Measurements from ENCODE around the gene ASB4. TPM values are rescaled to one million over a fixed set of nuclear protein-coding genes. Genes with fewer than 3 reads are reported as not detected.

Gene ASB4
- total RNA-seq, 1 experiment from 2014 or later, result not detected

- CTCF ChIA-PET, result interaction anchor here (1.0 to 1.4 kb wide), 2 partner anchors 152 to 159 kb away, joined by 4 to 17 read pairs; no protein-coding TSS in a partner anchor
- H3F3A ChIP-seq (ENCODE audit: low read length, unreplicated experiment), result no peaks in the 10 kb centered on the region
- H3K27ac ChIP-seq (ENCODE audit: low read length), result no peak overlapping the region
- ATAC-seq, result no peak
- TF ChIP-seq CTCF (conservative IDR thresholded peaks at IDR 0.05; ENCODE audit: low read depth, low read length) (no peak), EZH2 (IDR thresholded peaks at IDR 0.05; ENCODE audit: low read length, unreplicated experiment) (no peak), EZH2phosphoT487 (IDR thresholded peaks at IDR 0.05; ENCODE audit: borderline replicate concordance, low read length) (no peak)
- H3K27me3 ChIP-seq (ENCODE audit: low read length), result peaks cover 31% of the 10 kb centered on the region
- intact Hi-C loops (cut with micrococcal nuclease), result no loop called here
- BruUV-seq (replicated peaks), result no TSS peak
- 0 out of 2 replicates have a peak, but pooled peaks cover 4% of the 10 kb centered on the region for H3K4me1 ChIP-seq (ENCODE audit: insufficient read depth, low read length)
- H3K9me3 ChIP-seq (ENCODE audit: low read length), result no peaks in the 10 kb centered on the region
- H2AFZ ChIP-seq (ENCODE audit: low read length), result no peak overlapping the region
- H3K9me2 ChIP-seq (replicated peaks; ENCODE audit: low read length), result no peaks in the 10 kb centered on the region
- no peaks in the 10 kb centered on the region for H3K79me2 ChIP-seq (ENCODE audit: low read length)
- POLR2A ChIA-PET (ENCODE audit: unreplicated experiment), result no interaction called here
- H3K36me3 ChIP-seq (ENCODE audit: low read depth, low read length), result no peaks in the 10 kb centered on the region
- no peak for DNase-seq
- no peak overlapping the region for H3K4me3 ChIP-seq (ENCODE audit: low read length)
- H3K4me2 ChIP-seq (ENCODE audit: low read length), result no peak overlapping the region
- no peak overlapping the region for H3K9ac ChIP-seq (ENCODE audit: low read length)
- no peaks in the 10 kb centered on the region for H4K20me1 ChIP-seq (ENCODE audit: low read length)
Measured at GRCh38 chr7:95531605-95532219, 46.0 kb downstream of the ASB4 start.

DNA sequence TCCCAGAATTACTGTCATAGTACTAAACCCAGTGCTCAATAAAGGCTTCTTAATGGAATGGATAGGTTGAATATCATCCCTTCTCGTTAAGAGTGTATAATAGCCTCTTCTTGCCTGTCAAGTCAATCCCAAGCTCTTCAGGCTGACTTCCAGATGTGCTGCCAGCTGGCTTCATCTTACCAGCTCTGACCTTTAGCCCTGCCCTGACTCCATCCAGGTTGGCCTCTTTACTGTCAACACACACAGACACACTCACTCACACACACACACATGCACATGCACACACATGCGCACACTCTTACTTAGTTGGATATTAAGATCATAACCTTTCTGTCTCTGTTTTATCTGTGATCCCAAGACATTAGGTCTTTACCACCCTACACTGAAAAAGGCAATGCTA is 49.1 kb downstream of the ASB4 start:
- no peak for DNase-seq
- no peaks in the 10 kb centered on the region for H3K36me3 ChIP-seq (ENCODE audit: low read depth, low read length)
- TF ChIP-seq EZH2phosphoT487 (IDR thresholded peaks at IDR 0.05; ENCODE audit: borderline replicate concordance, low read length) (no peak), EZH2 (IDR thresholded peaks at IDR 0.05; ENCODE audit: low read length, unreplicated experiment) (no peak)
- no peaks in the 10 kb centered on the region for H3K4me1 ChIP-seq (ENCODE audit: insufficient read depth, low read length)
- H3K4me3 ChIP-seq (ENCODE audit: low read length), result no peak overlapping the region
- H3K9ac ChIP-seq (ENCODE audit: low read length), result no peak overlapping the region
- no TSS peak for BruUV-seq (replicated peaks)
- no peaks in the 10 kb centered on the region for H3K79me2 ChIP-seq (ENCODE audit: low read length)
- POLR2A ChIA-PET (ENCODE audit: unreplicated experiment), result no interaction called here
- no peaks in the 10 kb centered on the region for H3F3A ChIP-seq (ENCODE audit: low read length, unreplicated experiment)
- intact Hi-C loops (cut with micrococcal nuclease), result no loop called here
- H2AFZ ChIP-seq (ENCODE audit: low read length), result no peak overlapping the region
- H3K4me2 ChIP-seq (ENCODE audit: low read length), result no peak overlapping the region
- no peak for ATAC-seq
- peaks cover 61% of the 10 kb centered on the region for H3K27me3 ChIP-seq (ENCODE audit: low read length)
- CTCF ChIA-PET, result interaction anchor here (0.6 kb wide), 1 partner anchor 156 kb away, joined by 5 read pairs; no protein-coding TSS in a partner anchor
- no peaks in the 10 kb centered on the region for H3K9me3 ChIP-seq (ENCODE audit: low read length)
- no peaks in the 10 kb centered on the region for H3K9me2 ChIP-seq (replicated peaks; ENCODE audit: low read length)
- H3K27ac ChIP-seq (ENCODE audit: low read length), result no peak overlapping the region
- H4K20me1 ChIP-seq (ENCODE audit: low read length), result no peaks in the 10 kb centered on the region

GRCh38 chr7:95535662-95536061 is 49.9 kb downstream of the ASB4 start:
- no peak overlapping the region for H3K27ac ChIP-seq (ENCODE audit: low read length)
- no peak overlapping the region for H2AFZ ChIP-seq (ENCODE audit: low read length)
- TF ChIP-seq CTCF (conservative IDR thresholded peaks at IDR 0.05; ENCODE audit: low read depth, low read length), result no peak
- no peak for TF ChIP-seq EZH2phosphoT487 (IDR thresholded peaks at IDR 0.05; ENCODE audit: borderline replicate concordance, low read length)
- TF ChIP-seq EZH2 (IDR thresholded peaks at IDR 0.05; ENCODE audit: low read length, unreplicated experiment), result no peak

More at GRCh38 chr7:95535662-95536061, 49.9 kb downstream of the ASB4 start:
- H3K4me1 ChIP-seq (ENCODE audit: insufficient read depth, low read length), result no peaks in the 10 kb centered on the region
- intact Hi-C loops (cut with micrococcal nuclease), result no loop called here
- H3K27me3 ChIP-seq (ENCODE audit: low read length), result peaks cover 69% of the 10 kb centered on the region
- CTCF ChIA-PET, result no interaction called here
- no peaks in the 10 kb centered on the region for H3K79me2 ChIP-seq (ENCODE audit: low read length)
- no peak for ATAC-seq
- POLR2A ChIA-PET (ENCODE audit: unreplicated experiment), result interaction anchor here (0.6 kb wide), 1 partner anchor 9 kb away, joined by 4 read pairs; no protein-coding TSS in a partner anchor
- DNase-seq, result no peak
- no peak overlapping the region for H3K4me2 ChIP-seq (ENCODE audit: low read length)
- no peaks in the 10 kb centered on the region for H3K36me3 ChIP-seq (ENCODE audit: low read depth, low read length)
- no peaks in the 10 kb centered on the region for H3K9me3 ChIP-seq (ENCODE audit: low read length)
- H3K9ac ChIP-seq (ENCODE audit: low read length), result no peak overlapping the region
- no peaks in the 10 kb centered on the region for H3F3A ChIP-seq (ENCODE audit: low read length, unreplicated experiment)
- no peak overlapping the region for H3K4me3 ChIP-seq (ENCODE audit: low read length)
- H4K20me1 ChIP-seq (ENCODE audit: low read length), result no peaks in the 10 kb centered on the region
- H3K9me2 ChIP-seq (replicated peaks; ENCODE audit: low read length), result no peaks in the 10 kb centered on the region
- BruUV-seq (replicated peaks), result no TSS peak

Data from PC-3 (cell line).